HL-60 (cell line): Measurements from ENCODE around the gene OR1S1.

Source experiments
- CTCF ChIP-seq: IDR thresholded peaks from one replicate; pipeline ENCODE4 v1.5.1; 2011; ENCODE audit warnings: low read length, control low read depth, inconsistent platforms; ENCODE audit not compliant: insufficient read depth
- GABPA ChIP-seq: IDR thresholded peaks from 2 replicates; pipeline ENCODE4 v1.6.1; 2012; ENCODE audit warnings: low read depth
- POLR2AphosphoS5 ChIP-seq: IDR thresholded peaks from 2 replicates; pipeline ENCODE4 v1.6.1; 2012; ENCODE audit warnings: low read depth
- REST ChIP-seq: IDR thresholded peaks from 2 replicates; pipeline ENCODE4 v1.6.1; 2012; ENCODE audit warnings: low read depth; ENCODE audit not compliant: insufficient replicate concordance
- SPI1 ChIP-seq: IDR thresholded peaks from 2 replicates; pipeline ENCODE4 v1.6.1; 2012; ENCODE audit warnings: low read depth, mild to moderate bottlenecking, borderline replicate concordance

GRCh38 chr11:58259983-58260382, 47.5 kb downstream of the OR1S1 start:
- no peak for TF ChIP-seq CTCF
- TF ChIP-seq POLR2AphosphoS5: no peak
- TF ChIP-seq GABPA: no peak
- TF ChIP-seq REST: no peak
- no peak for TF ChIP-seq SPI1
